H1 (cell line): ENCODE results near the gene NUDT2. TPM values are rescaled to one million over a fixed set of nuclear protein-coding genes. Genes with fewer than 3 reads are reported as not detected.

Source experiments
- CTCF ChIA-PET: fragments of 300-600 bp; sonication (Branson Sonifier 250); formaldehyde crosslinking; loops from one replicate; lab custom pipeline; 2021; ENCODE audit not compliant: partially characterized antibody; lab: Charles Lee
- POLR2A ChIA-PET: fragments of 300-600 bp; sonication (Branson Sonifier 250); formaldehyde crosslinking; loops from one replicate; lab custom pipeline; 2021; ENCODE audit warnings: inconsistent platforms; ENCODE audit not compliant: partially characterized antibody; lab: Charles Lee
- DNase-seq, 2 experiments: peaks; one replicate each; pipeline versions ENCODE4 v3.0.0 to v3.0.0-alpha.2; 2010 to 2022; ENCODE audit warnings: low spot score in 2 of 2, low read depth in 1 of 2, mixed read lengths in 1 of 2
- FAIRE-seq: peaks from 2 replicates; lab custom pipeline; 2011; peaks lifted over from hg19 to GRCh38; lab: Jason Lieb, UNC
- H2AFZ ChIP-seq: 2 replicates; pipeline ENCODE4 v1.8.1; 2012; ENCODE audit warnings: low read length, inconsistent platforms
- H2AK5ac ChIP-seq: 2 replicates; pipeline ENCODE4 v1.6.1; 2013; ENCODE audit warnings: low read depth, low read length
- H2BK120ac ChIP-seq: replicated peaks from 2 replicates; pipeline ENCODE3; 2013; ENCODE audit warnings: low read depth, low read length, inconsistent platforms
- H2BK12ac ChIP-seq: 2 replicates; pipeline ENCODE4 v1.6.1; 2013; ENCODE audit warnings: low read depth, low read length
- H2BK15ac ChIP-seq: 2 replicates; pipeline ENCODE4 v1.6.1; 2013; ENCODE audit warnings: low read length
- H2BK20ac ChIP-seq: 2 replicates; pipeline ENCODE4 v1.6.1; 2013; ENCODE audit warnings: low read length
- H2BK5ac ChIP-seq: 2 replicates; pipeline ENCODE4 v1.6.1; 2013; ENCODE audit warnings: low read depth, low read length
- H3K14ac ChIP-seq: 2 replicates; pipeline ENCODE4 v1.6.1; 2013; ENCODE audit warnings: inconsistent platforms; ENCODE audit not compliant: insufficient read length
- H3K18ac ChIP-seq: 2 replicates; pipeline ENCODE4 v1.6.1; 2013; ENCODE audit warnings: low read length; ENCODE audit errors: extremely low read depth
- H3K23ac ChIP-seq: 2 replicates; pipeline ENCODE4 v1.6.1; 2013; ENCODE audit warnings: inconsistent platforms; ENCODE audit not compliant: insufficient read length
- H3K23me2 ChIP-seq: 2 replicates; pipeline ENCODE4 v1.6.1; 2013; ENCODE audit warnings: low read depth, low read length
- H3K27ac ChIP-seq: 2 replicates; pipeline ENCODE4 v1.6.1; 2011; ENCODE audit warnings: low read depth, low read length, inconsistent platforms
- H3K27me3 ChIP-seq, 4 experiments: replicated peaks in 1 of 4; 1 replicate in 1 of 4; 2 replicates in 3 of 4; pipeline versions ENCODE4 v1.6.1 to v1.8.1; 2011 to 2013; ENCODE audit warnings: low read length in 3 of 4, mild to moderate bottlenecking in 3 of 4, inconsistent platforms in 2 of 4, mixed read lengths in 2 of 4, moderate library complexity in 1 of 4; ENCODE audit not compliant: control insufficient read depth in 3 of 4, insufficient read depth in 3 of 4; ENCODE audit errors: extremely low read depth in 1 of 4
- H3K36me3 ChIP-seq, 4 experiments: 2 replicates each; pipeline versions ENCODE4 v1.6.1 to v1.8.1; 2011 to 2013; ENCODE audit warnings: mild to moderate bottlenecking in 4 of 4, low read length in 3 of 4, moderate library complexity in 2 of 4, control low read depth in 1 of 4, inconsistent platforms in 1 of 4; ENCODE audit not compliant: insufficient read depth in 4 of 4, control insufficient read depth in 2 of 4
- H3K4ac ChIP-seq: replicated peaks from 2 replicates; pipeline ENCODE3; 2013; ENCODE audit warnings: low read length, low read depth, mixed read lengths, inconsistent platforms; ENCODE audit not compliant: insufficient read length
- H3K4me1 ChIP-seq, 4 experiments: replicated peaks in 1 of 4; 1 replicate in 1 of 4; 2 replicates in 3 of 4; pipeline versions ENCODE4 v1.6.1 to v1.8.1; 2011 to 2013; ENCODE audit warnings: low read length in 3 of 4, inconsistent platforms in 2 of 4, mixed read lengths in 1 of 4; ENCODE audit not compliant: insufficient read depth in 4 of 4, control insufficient read depth in 3 of 4
- H3K4me2 ChIP-seq, 2 experiments: 2 replicates each; pipeline versions ENCODE4 v1.6.1 to v1.8.1; 2011 to 2013; ENCODE audit warnings: low read depth in 2 of 2, low read length in 2 of 2, control low read depth in 1 of 2, inconsistent platforms in 1 of 2, mild to moderate bottlenecking in 1 of 2; ENCODE audit not compliant: insufficient read depth in 1 of 2
- H3K4me3 ChIP-seq, 4 experiments: fragments of 200-600, 300-600 bp in 1 of 4; sonication (generic), shearing (Covaris generic), sonication (Bioruptor Twin) in 1 of 4; 2 replicates each; pipeline versions ENCODE4 v1.5.1 to v1.8.1; 2011 to 2016; ENCODE audit warnings: low read length in 4 of 4, low read depth in 3 of 4, control low read depth in 2 of 4, inconsistent platforms in 2 of 4, mild to moderate bottlenecking in 2 of 4, mixed read lengths in 1 of 4, moderate library complexity in 1 of 4; ENCODE audit not compliant: insufficient read depth in 2 of 4; ENCODE audit errors: extremely low read depth in 1 of 4
- H3K56ac ChIP-seq: replicated peaks from 2 replicates; pipeline ENCODE3; 2013; ENCODE audit warnings: low read depth, mild to moderate bottlenecking, mixed read lengths, low read length, inconsistent platforms; ENCODE audit not compliant: insufficient read length
- H3K79me1 ChIP-seq: 2 replicates; pipeline ENCODE4 v1.6.1; 2013; ENCODE audit warnings: low read depth, low read length, control low read depth
- H3K79me2 ChIP-seq, 2 experiments: 2 replicates each; pipeline versions ENCODE4 v1.6.1 to v1.8.1; 2012 to 2013; ENCODE audit warnings: low read length in 2 of 2, mild to moderate bottlenecking in 2 of 2, inconsistent platforms in 1 of 2; ENCODE audit not compliant: insufficient read depth in 2 of 2, control insufficient read depth in 1 of 2
- H3K9ac ChIP-seq, 4 experiments: replicated peaks in 1 of 4; 1 replicate in 1 of 4; 2 replicates in 3 of 4; pipeline versions ENCODE4 v1.6.1 to v1.8.1; 2011 to 2013; ENCODE audit warnings: low read depth in 3 of 4, low read length in 3 of 4, control low read depth in 2 of 4, mild to moderate bottlenecking in 2 of 4, moderate library complexity in 2 of 4, inconsistent platforms in 1 of 4; ENCODE audit errors: extremely low read depth in 1 of 4
- H3K9me3 ChIP-seq, 2 experiments: 2 replicates each; pipeline versions ENCODE4 v1.6.1 to v1.8.1; 2012 to 2013; ENCODE audit warnings: mild to moderate bottlenecking in 2 of 2, moderate library complexity in 2 of 2, control low read depth in 1 of 2, inconsistent platforms in 1 of 2, low read depth in 1 of 2, low read length in 1 of 2, mixed read lengths in 1 of 2; ENCODE audit not compliant: insufficient read depth in 2 of 2
- H4K20me1 ChIP-seq, 2 experiments: replicated peaks in 1 of 2; 2 replicates each; pipeline versions ENCODE3 to v1.8.1; 2011 to 2013; ENCODE audit warnings: inconsistent platforms in 2 of 2, low read length in 2 of 2, mild to moderate bottlenecking in 1 of 2; ENCODE audit not compliant: insufficient read depth in 2 of 2, control insufficient read depth in 1 of 2
- H4K5ac ChIP-seq: 2 replicates; pipeline ENCODE4 v1.6.1; 2013; ENCODE audit warnings: low read length, low read depth, mixed read lengths, inconsistent platforms; ENCODE audit not compliant: insufficient read length
- H4K8ac ChIP-seq: 2 replicates; pipeline ENCODE4 v1.8.0; 2013; ENCODE audit warnings: mild to moderate bottlenecking, moderate library complexity, low read length, inconsistent platforms; ENCODE audit not compliant: insufficient read depth; ENCODE audit errors: extremely low read depth
- H4K91ac ChIP-seq: replicated peaks from 2 replicates; pipeline ENCODE3; 2013; ENCODE audit warnings: low read length, mixed read lengths, inconsistent platforms; ENCODE audit not compliant: insufficient read length
- CHD2 ChIP-seq: IDR thresholded peaks from 2 replicates; pipeline ENCODE4 v1.6.1; 2012; ENCODE audit warnings: low read length, improper control_type of control experiment
- CTCF ChIP-seq, 3 experiments: IDR thresholded peaks; 1 replicate in 2 of 3; 2 replicates in 1 of 3; pipeline versions ENCODE4 v1.5.1 to v1.6.1; 2011; ENCODE audit warnings: low read length in 3 of 3, mild to moderate bottlenecking in 3 of 3, inconsistent platforms in 2 of 3, low read depth in 1 of 3, moderate library complexity in 1 of 3; ENCODE audit not compliant: insufficient read depth in 1 of 3; ENCODE audit errors: control extremely low read depth in 1 of 3
- EZH2 ChIP-seq: fragments of 200-600 bp; sonication (generic); IDR thresholded peaks from 2 replicates; pipeline ENCODE4 v1.7.1; 2012; ENCODE audit warnings: low read depth, mild to moderate bottlenecking, moderate library complexity, low read length, inconsistent platforms; ENCODE audit not compliant: severe bottlenecking
- HDAC6 ChIP-seq: IDR thresholded peaks from one replicate; pipeline ENCODE4 v1.7.1; 2012; ENCODE audit warnings: low read depth, mild to moderate bottlenecking, inconsistent platforms, low read length, moderate library complexity
- RAD21 ChIP-seq, 2 experiments: IDR thresholded peaks in 1 of 2; conservative IDR thresholded peaks in 1 of 2; 2 replicates each; pipeline ENCODE4 v1.6.1; 2011; ENCODE audit warnings: low read depth in 2 of 2, low read length in 2 of 2, improper control_type of control experiment in 1 of 2, inconsistent platforms in 1 of 2, mild to moderate bottlenecking in 1 of 2, moderate library complexity in 1 of 2
- RBBP5 ChIP-seq: IDR thresholded peaks from 2 replicates; pipeline ENCODE4 v1.7.1; 2012; ENCODE audit warnings: low read depth, mild to moderate bottlenecking, inconsistent platforms, low read length, moderate library complexity, borderline replicate concordance
- TAF1 ChIP-seq: IDR thresholded peaks from 2 replicates; pipeline ENCODE4 v1.6.1; 2011; ENCODE audit warnings: mild to moderate bottlenecking, low read depth, low read length
- TCF12 ChIP-seq: IDR thresholded peaks from 2 replicates; pipeline ENCODE4 v1.6.1; 2011; ENCODE audit warnings: low read depth, mild to moderate bottlenecking, low read length
- WGBS, 2 experiments: shearing (Covaris generic) in 1 of 2; methylation state at CpG; one replicate each; pipeline versions ENCODE4 v1.1.6 to v1.1.7; 2013 to 2015; ENCODE audit warnings: low lambda C conversion rate in 2 of 2, mixed read lengths in 2 of 2, inconsistent platforms in 1 of 2, low coverage in 1 of 2, missing lambda C conversion rate in 1 of 2; ENCODE audit not compliant: insufficient replicate concordance in 2 of 2, insufficient coverage in 1 of 2, insufficient read length in 1 of 2; ENCODE audit errors: extremely low coverage in 1 of 2, missing lambda C conversion rate in 1 of 2; 5-methylcytosine and 5-hydroxymethylcytosine counted together
- polyA plus RNA-seq, 7 experiments: library from polyadenylated mRNA; depleted of rRNA in 3 of 7; stranded (reverse) in 5 of 7; unstranded in 2 of 7; fragments of >200 nt in 5 of 7; fragments of 200-250 nt in 2 of 7; gene quantifications; 1 replicate in 5 of 7; 2 replicates in 1 of 7; 4 replicates in 1 of 7; pipeline versions ENCODE4 v1.2.1 to v1.2.3, GENCODE V29; 2011 to 2013; ENCODE audit warnings: missing spikeins in 2 of 7, mixed read lengths in 2 of 7
- total RNA-seq: library from RNA; stranded (reverse); fragmentation: NEBNext Ultra II Directional; extraction: Animal tissue kit (Norgen Biotek cat#: 25700); gene quantifications from 2 replicates; pipeline ENCODE4 v1.2.1, GENCODE V29; 2021

NUDT2 gene
- total and polyA plus RNA-seq, 2 of the 8 experiments (the other 6 are each of a cell fraction or from before 2014, with no cell fraction given) = 16.7 to 23.7 TPM

DNA sequence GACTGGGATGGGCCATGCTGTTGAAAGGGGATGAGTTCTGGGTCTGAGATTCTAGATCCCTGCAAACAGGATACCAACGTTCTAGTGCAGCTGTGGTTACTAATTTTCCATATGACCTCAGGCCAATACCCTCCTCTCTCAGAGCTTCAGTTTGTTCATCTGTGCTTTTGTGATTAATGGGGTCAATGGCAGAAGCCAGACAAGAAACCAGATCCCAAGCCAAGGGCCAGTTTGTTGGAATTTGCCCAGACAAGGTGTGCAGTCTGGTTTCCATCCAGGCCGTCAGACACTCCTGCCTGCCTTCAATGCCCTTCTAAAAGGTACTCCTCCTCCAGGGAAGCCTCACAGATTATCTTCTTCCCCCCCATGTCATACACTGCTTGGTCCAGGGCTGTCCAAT is 35.9 kb downstream of the NUDT2 start:
- peaks cover 0 to 6% of the 10 kb centered on the region in 2 experiments; a peak in 1 of 4 replicates for H3K9me3 ChIP-seq
- no peak overlapping the region for H3K23ac ChIP-seq
- H2BK5ac ChIP-seq = no peak overlapping the region
- H3K9ac ChIP-seq = no peak overlapping the region
- no peak overlapping the region for H2BK120ac ChIP-seq
- ChIA-PET POLR2A (interaction anchor here (2.9 kb wide), 1 partner anchor 9 kb away, joined by 18 read pairs; no protein-coding TSS in a partner anchor), CTCF (interaction anchor here (1.1 to 10.6 kb wide), 3 partner anchors 12 to 28 kb away, joined by 4 to 83 read pairs (median 4); partner anchors contain the start of gene MYORG)
- H3K4me3 ChIP-seq = no peak overlapping the region
- H3K79me2 ChIP-seq = no peaks in the 10 kb centered on the region
- H4K91ac ChIP-seq = no peak overlapping the region
- H3K4me1 ChIP-seq = peaks cover 9 to 19% (median 11%) of the 10 kb centered on the region in 4 experiments; a peak in 6 of 7 replicates
- no peaks in the 10 kb centered on the region for H3K23me2 ChIP-seq
- no peak overlapping the region for H4K8ac ChIP-seq
- H3K56ac ChIP-seq = no peak overlapping the region
- no peaks in the 10 kb centered on the region for H3K36me3 ChIP-seq
- WGBS, 2 experiments = 84% methylated on average over 2 of the region's 2 CpGs; no CpG with 5 or more reads in 1 of the 2 experiments
- no peaks in the 10 kb centered on the region for H4K20me1 ChIP-seq
- H3K4ac ChIP-seq = no peak overlapping the region
- no peak overlapping the region for H3K4me2 ChIP-seq
- no peak overlapping the region for H2AK5ac ChIP-seq
- no peak overlapping the region for H2BK12ac ChIP-seq
- H3K27ac ChIP-seq = no peak overlapping the region
- H2BK15ac ChIP-seq = no peak overlapping the region
- DNase-seq (peak in 1 of 2 experiments; percentile 1), FAIRE-seq (no peak)
- H3K79me1 ChIP-seq = no peaks in the 10 kb centered on the region
- H2BK20ac ChIP-seq = no peak overlapping the region
- no peak overlapping the region for H4K5ac ChIP-seq
- no peak overlapping the region for H3K18ac ChIP-seq
- no peak overlapping the region for H3K14ac ChIP-seq
- H3K27me3 ChIP-seq = no peaks in the 10 kb centered on the region
- H2AFZ ChIP-seq = no peak overlapping the region
- no peak for TF ChIP-seq EZH2
- TF ChIP-seq CTCF (IDR thresholded peaks at IDR 0.05; ENCODE audit: control extremely low read depth in 1 of 3, insufficient read depth in 1 of 3, low read depth in 1 of 3, low read length in 3 of 3) = no peak
- TF ChIP-seq RAD21 (IDR thresholded peaks at IDR 0.05 in 1 of 2, conservative IDR thresholded peaks at IDR 0.05 in 1 of 2; ENCODE audit: low read depth in 2 of 2, low read length in 2 of 2) = no peak
- TF ChIP-seq TAF1 = no peak
- TF ChIP-seq CHD2 = no peak
- no peak for TF ChIP-seq RBBP5
- TF ChIP-seq HDAC6 = no peak
- no peak for TF ChIP-seq TCF12
